Measurements from ENCODE around the gene TESPA1.

TESPA1 gene

GRCh38 chr12:54983536-54984101 is 943 bp downstream of the TESPA1 start:
- DNase-seq (ENCODE audit: low read depth in 2 of 2): no peak

DNA sequence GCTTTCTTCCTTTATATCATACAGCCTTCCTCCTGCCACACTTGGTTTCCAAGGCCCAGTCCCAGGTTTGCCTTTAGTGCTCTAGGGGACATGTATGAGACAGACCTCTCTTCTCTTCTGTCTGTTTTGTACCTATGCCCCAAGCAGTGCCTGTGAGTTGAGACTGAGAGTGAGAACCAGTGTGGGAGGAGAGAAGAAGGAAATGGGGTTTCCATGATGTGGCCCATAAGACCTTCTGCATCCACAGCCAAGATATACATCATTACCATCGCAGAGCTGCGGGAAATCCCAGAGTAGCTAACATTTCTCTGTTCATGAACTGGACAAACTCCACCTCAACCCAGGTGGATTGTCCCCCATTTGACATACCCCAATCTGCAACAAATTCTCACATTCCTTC is 2.8 kb downstream of the TESPA1 start:
- no peak for DNase-seq (ENCODE audit: low read depth in 2 of 2)

GRCh38 chr12:54980341-54980740 is 4.2 kb downstream of the TESPA1 start:
- DNase-seq (ENCODE audit: low read depth in 2 of 2): no peak

DNA sequence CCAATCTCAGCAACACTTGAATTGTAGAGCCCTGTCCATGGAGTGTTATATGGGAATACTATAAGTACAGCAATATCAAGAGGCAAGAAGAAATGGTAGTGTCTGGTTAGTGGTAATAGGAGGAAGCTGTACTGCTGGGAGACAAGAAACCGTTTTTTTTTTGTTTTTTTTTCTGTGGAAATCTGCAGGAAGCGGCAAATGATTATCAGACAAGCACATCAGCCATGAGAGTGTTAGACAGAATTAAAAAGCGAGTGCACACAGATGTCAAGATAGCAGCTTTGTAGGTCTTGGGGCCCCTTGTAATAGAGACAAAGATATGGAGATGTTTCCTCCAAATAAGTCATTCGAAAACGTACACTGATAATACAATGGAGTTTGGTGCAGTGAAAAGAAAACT is 6.7 kb downstream of the TESPA1 start:
- no peak for DNase-seq (ENCODE audit: low read depth in 2 of 2)

DNA sequence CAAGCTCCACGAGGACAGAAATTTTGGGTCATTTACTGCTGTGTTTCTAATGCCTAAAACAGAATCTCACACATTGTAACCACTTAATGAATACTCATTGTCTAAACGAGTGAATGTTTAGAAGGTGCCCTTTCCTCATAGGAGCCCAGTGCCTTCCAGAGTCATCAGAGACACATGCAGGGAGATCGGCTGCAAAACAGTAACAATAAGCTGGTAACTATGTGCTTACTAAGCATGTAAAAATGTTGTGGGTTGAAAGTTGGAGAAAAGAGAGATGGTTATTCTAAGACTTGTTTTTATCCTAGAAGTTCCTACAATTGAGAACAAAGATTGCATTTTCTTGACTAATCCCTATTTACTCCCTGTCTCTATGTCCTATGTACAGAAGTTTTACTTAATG is 7.4 kb downstream of the TESPA1 start:
- no peak for DNase-seq (ENCODE audit: low read depth in 2 of 2)

- no peak for DNase-seq (ENCODE audit: low read depth in 2 of 2)
Observed at GRCh38 chr12:54975875-54976274, 8.7 kb downstream of the TESPA1 start.

GRCh38 chr12:54975272-54975671 is 9.3 kb downstream of the TESPA1 start:
- DNase-seq (ENCODE audit: low read depth in 2 of 2): no peak

DNA sequence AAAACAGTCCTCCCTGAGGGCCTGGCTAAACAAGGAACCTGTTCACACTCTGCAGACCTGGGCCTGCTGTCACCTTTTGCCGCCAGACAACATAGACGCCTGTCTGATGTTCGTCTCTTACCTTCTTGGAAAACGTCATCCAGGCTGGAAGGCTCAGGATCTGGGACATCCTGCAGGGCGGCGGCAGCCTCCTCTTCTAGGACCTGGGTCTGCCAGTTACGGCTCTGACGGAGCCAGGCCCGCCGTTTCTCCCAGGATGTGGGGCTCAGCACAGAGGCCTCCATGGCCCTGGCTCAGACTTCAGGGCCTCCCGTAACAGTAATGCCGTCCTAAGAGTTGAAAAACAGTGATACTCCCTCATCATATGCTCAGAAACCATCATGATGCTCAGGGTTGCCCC is 10.3 kb downstream of the TESPA1 start:
- no peak for DNase-seq (ENCODE audit: low read depth in 2 of 2)

DNA sequence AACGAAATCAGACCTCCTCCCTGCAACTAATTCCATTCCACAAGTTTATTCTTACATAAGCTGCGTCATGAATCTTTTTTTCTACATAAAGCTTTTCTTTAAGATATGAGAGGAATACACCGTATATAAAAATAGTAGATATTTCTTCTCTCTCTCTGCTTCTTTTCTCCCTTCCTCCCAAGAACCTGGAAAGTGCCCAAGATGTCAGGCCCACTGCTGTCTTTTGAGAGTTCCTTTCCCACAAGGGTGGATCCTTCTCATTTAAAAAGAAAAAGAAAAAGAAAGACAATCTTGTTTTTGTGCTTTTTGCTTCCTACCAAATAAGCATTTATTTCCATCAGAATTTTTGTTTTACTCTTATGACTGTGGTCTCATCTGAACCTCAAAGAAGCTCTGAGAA is 11.0 kb downstream of the TESPA1 start:
- no peak for DNase-seq (ENCODE audit: low read depth in 2 of 2)

GRCh38 chr12:54970741-54971140 is 13.8 kb downstream of the TESPA1 start:
- no peak for DNase-seq (ENCODE audit: low read depth in 2 of 2)

GRCh38 chr12:54968181-54968730 is 16.3 kb downstream of the TESPA1 start:
- no peak for DNase-seq (ENCODE audit: low read depth in 2 of 2)

DNA sequence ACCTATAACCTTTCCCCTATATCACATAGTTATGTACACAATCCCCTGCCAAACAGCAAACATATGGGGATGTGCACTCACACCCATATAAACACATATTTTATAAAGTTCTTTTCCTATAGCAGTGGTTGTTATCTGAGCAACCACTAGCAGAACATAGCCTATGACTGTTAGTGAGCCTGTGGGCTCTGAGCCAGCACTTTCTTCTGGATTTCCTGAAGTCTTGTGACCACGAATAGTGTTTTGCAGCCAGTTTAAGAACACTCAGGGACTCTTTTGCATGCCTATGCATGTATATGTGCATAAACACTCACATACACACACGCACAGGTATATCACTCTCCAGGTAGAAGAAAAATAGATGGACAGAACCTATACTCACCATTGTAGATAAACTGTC is 17.1 kb downstream of the TESPA1 start:
- no peak for DNase-seq (ENCODE audit: low read depth in 2 of 2)

DNA sequence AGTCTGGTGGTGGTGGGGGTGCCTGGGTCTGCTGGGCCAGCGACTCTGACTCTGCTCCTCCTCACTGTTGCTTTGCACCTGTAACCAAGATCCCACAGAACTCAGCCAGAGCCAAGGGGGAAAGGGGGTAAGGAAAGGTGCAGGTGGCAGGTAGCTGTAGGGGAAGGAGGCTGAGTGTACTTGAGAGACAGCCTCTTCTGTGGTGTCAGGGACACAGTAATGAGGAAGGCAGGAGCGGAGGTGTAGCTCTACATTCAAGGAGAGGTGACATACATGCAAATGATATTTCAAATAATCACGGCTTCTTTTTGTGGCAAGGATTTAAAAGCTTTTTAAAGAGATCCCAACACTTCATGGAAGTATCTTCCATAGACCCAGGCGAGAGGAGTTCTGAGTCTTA is 23.4 kb downstream of the TESPA1 start:
- no peak for DNase-seq (ENCODE audit: low read depth in 2 of 2)

GRCh38 chr12:54959291-54960018 is 25.1 kb downstream of the TESPA1 start:
- no peak for DNase-seq (ENCODE audit: low read depth in 2 of 2)

DNA sequence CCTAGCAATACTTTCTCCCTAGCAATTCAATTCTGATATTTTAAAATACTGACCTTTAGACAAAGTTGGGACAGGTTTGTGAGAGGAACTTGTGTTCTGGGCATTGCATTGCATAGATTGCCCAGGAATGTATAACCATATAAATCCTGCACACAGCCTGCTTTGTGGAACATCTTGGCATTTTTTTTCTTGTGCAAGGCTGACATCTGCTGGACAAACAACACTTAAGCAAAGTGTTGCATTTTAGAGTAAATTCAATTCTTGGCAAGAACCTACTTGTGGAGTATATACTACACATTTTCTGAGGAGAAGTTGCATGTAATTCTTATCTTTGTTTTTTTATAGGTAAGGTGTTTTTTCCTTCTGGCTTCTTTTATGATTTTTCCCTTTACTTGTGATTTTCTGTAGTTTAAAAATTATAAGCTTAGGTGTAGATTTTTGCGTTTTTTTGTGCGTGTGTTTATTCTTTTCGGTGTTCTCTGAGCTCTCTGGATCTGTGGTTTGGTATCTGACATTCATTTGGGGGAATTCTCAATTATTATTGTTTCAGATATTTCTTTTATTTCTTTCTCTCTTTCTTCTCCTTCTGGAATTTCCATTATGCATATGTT is 26.4 kb downstream of the TESPA1 start:
- DNase-seq (ENCODE audit: low read depth in 2 of 2): peak; percentile 18 to 37

DNA sequence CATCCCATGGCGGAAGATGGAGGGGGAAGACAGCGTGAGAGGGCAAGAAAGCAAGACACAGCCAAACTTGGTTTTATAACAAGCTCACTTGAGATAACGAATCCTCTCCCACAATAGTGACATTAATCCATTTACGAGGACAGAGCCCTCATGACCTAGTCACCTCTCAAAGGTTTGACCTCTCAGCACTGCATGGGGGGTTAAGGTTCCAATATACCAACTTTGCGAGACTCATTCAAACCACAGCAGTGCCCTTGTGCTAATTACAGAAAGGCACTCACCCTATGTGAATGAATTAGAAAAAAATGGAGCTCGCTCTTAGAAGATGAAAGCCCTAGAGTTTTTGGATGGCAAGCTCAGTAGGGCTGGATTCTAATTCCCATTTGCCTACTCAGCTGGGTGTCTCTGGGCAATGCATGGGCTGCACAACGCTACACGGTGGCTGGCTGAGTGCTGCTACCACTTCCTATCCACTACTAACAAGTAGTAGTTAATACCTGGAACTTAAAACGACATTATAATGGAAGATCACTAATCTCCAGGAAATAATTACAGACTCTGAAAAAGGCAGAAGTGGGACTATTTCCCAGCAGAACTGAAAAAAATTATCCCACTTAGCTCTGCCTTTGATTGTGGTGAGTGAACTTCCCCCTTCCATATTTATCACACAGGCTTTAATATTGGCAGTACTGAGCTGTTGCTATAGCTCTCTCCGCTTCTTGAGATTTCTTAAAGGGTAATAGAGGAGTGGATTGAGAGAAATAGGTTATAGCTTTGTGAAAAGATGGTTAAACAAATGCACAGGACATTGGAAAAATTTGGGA is 27.5 kb downstream of the TESPA1 start:
- DNase-seq (ENCODE audit: low read depth in 2 of 2): no peak

DNA sequence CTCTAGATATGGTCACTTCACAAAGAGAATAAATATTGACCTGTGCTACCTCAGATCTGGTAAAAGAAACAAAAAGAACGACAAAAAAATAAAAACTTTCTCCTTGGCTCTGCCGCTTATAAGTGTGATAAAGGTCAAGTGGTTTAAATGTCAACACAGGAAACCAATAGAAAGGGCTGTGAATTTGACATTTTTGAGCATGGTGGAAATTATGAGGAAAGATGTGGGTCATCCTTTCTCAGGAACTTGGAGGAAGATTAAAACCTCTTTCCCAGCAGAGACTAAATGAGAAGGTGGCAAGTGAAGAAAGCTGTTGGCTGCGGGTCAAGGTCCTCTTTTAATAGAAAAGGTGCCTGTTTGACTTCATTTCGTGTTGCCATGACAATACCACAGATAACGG is 28.2 kb downstream of the TESPA1 start:
- DNase-seq (ENCODE audit: low read depth in 2 of 2): no peak

DNA sequence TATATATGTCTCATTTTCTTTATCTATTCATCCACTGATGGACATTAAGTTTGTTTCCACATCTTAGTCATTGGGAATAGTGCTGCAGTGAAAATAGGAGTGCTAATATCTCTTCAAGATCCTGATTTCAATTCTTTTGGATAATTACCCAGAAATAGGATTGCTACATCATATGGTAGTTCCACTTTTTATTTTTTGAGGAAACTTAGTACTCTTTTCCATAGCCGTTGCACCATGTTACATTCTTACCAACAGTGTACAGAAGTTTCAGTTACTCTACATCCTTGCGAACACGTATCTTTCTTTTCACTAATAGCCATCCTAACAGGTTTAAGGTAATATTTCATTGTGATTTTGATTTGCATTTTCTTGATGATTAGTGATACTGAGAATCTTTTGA is 29.8 kb downstream of the TESPA1 start:
- DNase-seq (ENCODE audit: low read depth in 2 of 2): no peak

GRCh38 chr12:54954228-54954627 is 30.3 kb downstream of the TESPA1 start:
- DNase-seq (ENCODE audit: low read depth in 2 of 2): no peak

DNA sequence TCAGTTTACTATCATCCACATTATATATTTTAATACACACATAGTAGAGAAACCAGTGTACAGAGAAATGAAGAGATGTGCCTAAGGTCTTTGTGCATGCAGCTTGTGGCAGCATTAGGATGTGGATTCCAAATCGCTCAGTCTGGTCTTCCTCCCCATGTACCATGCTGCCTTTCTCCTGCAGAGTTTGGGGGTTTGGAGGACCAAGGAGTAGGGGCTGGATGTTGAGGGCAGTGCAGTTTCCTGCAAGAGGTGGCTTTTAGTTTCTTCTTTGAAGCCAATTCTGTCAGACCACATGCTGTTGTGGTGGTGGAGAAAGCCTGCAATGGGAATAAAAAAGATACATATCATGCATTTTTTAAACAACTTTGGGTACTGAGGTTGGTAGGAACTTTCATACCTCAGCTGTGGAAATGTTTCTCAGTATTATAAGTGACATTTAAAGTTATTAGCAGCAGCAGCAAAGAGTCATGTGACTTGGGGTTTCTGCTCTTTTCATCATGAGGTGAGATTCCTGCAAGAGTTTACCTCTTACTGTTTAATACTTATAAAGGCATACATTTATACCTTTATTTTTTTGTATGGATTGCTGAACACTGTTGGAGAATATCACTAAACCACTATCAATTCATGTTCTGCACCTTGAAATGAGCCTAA is 34.4 kb downstream of the TESPA1 start:
- no peak for DNase-seq (ENCODE audit: low read depth in 2 of 2)

DNA sequence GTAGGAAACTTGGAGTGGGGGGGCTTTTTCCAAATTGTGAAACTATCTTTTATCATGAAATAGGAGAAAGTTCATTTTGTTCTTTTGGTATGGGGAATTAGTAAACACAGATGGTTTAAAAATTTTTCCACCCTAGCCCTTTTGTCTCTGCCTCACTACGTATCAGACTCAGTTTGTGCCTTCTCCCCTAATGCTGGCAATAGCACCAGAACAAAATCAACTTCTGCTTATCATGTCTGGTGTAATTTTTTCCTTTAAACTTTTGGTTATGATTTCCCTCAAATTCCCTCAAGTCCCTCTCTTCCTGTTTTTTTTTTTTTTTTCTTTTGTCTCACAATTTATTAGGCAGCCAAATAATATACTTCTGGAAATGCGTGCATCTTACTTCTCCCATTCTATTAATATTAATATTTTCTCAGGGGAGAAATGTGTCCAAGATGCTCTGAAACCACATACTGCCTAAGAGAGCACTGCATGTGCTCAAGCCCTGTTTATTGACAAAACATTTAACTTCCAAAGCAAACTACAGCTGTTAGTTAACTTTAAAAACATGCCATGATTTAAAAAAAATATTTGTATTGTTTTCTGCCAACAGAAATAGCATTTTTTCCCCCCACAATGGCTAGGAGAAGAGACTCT is 35.4 kb downstream of the TESPA1 start:
- no peak for DNase-seq (ENCODE audit: low read depth in 2 of 2)
